CD14-positive monocyte (primary cell): ENCODE measurements around the gene AGAP1. TPM values are rescaled to one million over a fixed set of nuclear protein-coding genes. Genes with fewer than 3 reads are reported as not detected.

Experiments used
- DNase-seq, 3 donors: peaks; one replicate each; pipeline ENCODE4 v3.0.0-alpha.2; 2011 to 2022
- H2AFZ ChIP-seq: 2 replicates; pipeline ENCODE4 v1.6.0; 2012; ENCODE audit warnings: mild to moderate bottlenecking, low read depth, low read length, inconsistent platforms; ENCODE audit not compliant: insufficient read depth, poor library complexity, severe bottlenecking
- H3K27ac ChIP-seq, 2 donors: 1 replicate in 1 of 2; 2 replicates in 1 of 2; pipeline ENCODE4 v1.5.1; 2012 to 2013; ENCODE audit warnings: low read length in 2 of 2, control low read depth in 1 of 2, inconsistent platforms in 1 of 2, low read depth in 1 of 2, mild to moderate bottlenecking in 1 of 2
- H3K27me3 ChIP-seq, 2 donors: one replicate each; pipeline versions ENCODE4 v1.6.0 to v1.6.1; 2011 to 2013; ENCODE audit warnings: low read length in 2 of 2; ENCODE audit not compliant: control insufficient read depth in 2 of 2, insufficient read depth in 2 of 2
- H3K36me3 ChIP-seq, 2 donors: replicated peaks in 1 of 2; 1 replicate in 1 of 2; 2 replicates in 1 of 2; pipeline versions ENCODE4 v1.5.1 to v1.6.1; 2012 to 2013; ENCODE audit warnings: low read length in 2 of 2, control low read depth in 1 of 2, inconsistent platforms in 1 of 2, mild to moderate bottlenecking in 1 of 2; ENCODE audit not compliant: insufficient read depth in 2 of 2, control insufficient read depth in 1 of 2
- H3K4me1 ChIP-seq, 2 donors: 1 replicate in 1 of 2; 2 replicates in 1 of 2; pipeline versions ENCODE4 v1.5.1 to v1.6.1; 2012 to 2013; ENCODE audit warnings: low read length in 2 of 2, control low read depth in 1 of 2, inconsistent platforms in 1 of 2, mild to moderate bottlenecking in 1 of 2, moderate library complexity in 1 of 2; ENCODE audit not compliant: insufficient read depth in 2 of 2, control insufficient read depth in 1 of 2
- H3K4me2 ChIP-seq: replicated peaks from 2 replicates; pipeline ENCODE3; 2012; ENCODE audit warnings: low read length, moderate library complexity, mild to moderate bottlenecking; ENCODE audit not compliant: poor library complexity, severe bottlenecking; ENCODE audit errors: extremely low read depth
- H3K4me3 ChIP-seq, 3 experiments: fragments of 200-600 bp in 1 of 3; sonication (generic) in 1 of 3; replicated peaks in 1 of 3; 1 replicate in 2 of 3; 2 replicates in 1 of 3; pipeline ENCODE4 v1.5.1; 2011 to 2013; ENCODE audit warnings: low read length in 3 of 3, mild to moderate bottlenecking in 3 of 3, control low read depth in 2 of 3, low read depth in 2 of 3, inconsistent platforms in 1 of 3, moderate library complexity in 1 of 3
- H3K79me2 ChIP-seq: 2 replicates; pipeline ENCODE4 v1.6.0; 2012; ENCODE audit warnings: mild to moderate bottlenecking, control low read depth, inconsistent platforms, low read length, moderate library complexity; ENCODE audit not compliant: insufficient read depth
- H3K9ac ChIP-seq: 2 replicates; pipeline ENCODE4 v1.6.0; 2017; ENCODE audit warnings: low read length, mild to moderate bottlenecking; ENCODE audit not compliant: insufficient read depth, poor library complexity, severe bottlenecking
- H3K9me3 ChIP-seq, 2 donors: replicated peaks in 1 of 2; 1 replicate in 1 of 2; 2 replicates in 1 of 2; pipeline versions ENCODE4 v1.5.1 to v1.6.1; 2012 to 2013; ENCODE audit warnings: low read length in 2 of 2, control low read depth in 1 of 2; ENCODE audit not compliant: control insufficient read depth in 1 of 2, insufficient read depth in 1 of 2
- H4K20me1 ChIP-seq: 2 replicates; pipeline ENCODE4 v1.6.0; 2012; ENCODE audit warnings: mild to moderate bottlenecking, low read length, control low read depth, moderate library complexity; ENCODE audit not compliant: insufficient read depth
- H3K27ac Mint-ChIP-seq, 7 donors: one replicate each; pipeline ENCODE4 v1.8.0; 2020; ENCODE audit warnings: mild to moderate bottlenecking in 7 of 7, mixed read lengths in 7 of 7, moderate library complexity in 6 of 7, inconsistent platforms in 2 of 7
- H3K27me3 Mint-ChIP-seq, 3 donors: one replicate each; pipeline ENCODE4 v1.8.0; 2021 to 2022; ENCODE audit warnings: low read depth in 3 of 3, mild to moderate bottlenecking in 3 of 3, mixed read lengths in 3 of 3, moderate library complexity in 3 of 3, inconsistent platforms in 1 of 3
- H3K36me3 Mint-ChIP-seq, 2 donors: one replicate each; pipeline ENCODE4 v1.8.0; 2020; ENCODE audit warnings: mixed read lengths in 2 of 2, inconsistent platforms in 1 of 2, mild to moderate bottlenecking in 1 of 2
- H3K4me1 Mint-ChIP-seq: one replicate; pipeline ENCODE4 v1.8.0; 2020; ENCODE audit warnings: mild to moderate bottlenecking, mixed read lengths
- H3K4me3 Mint-ChIP-seq, 2 donors: one replicate each; pipeline ENCODE4 v1.8.0; 2020; ENCODE audit warnings: mild to moderate bottlenecking in 2 of 2, mixed read lengths in 2 of 2, moderate library complexity in 1 of 2
- H3K9me3 Mint-ChIP-seq, 7 donors: one replicate each; pipeline ENCODE4 v1.8.0; 2020 to 2022; ENCODE audit warnings: mixed read lengths in 7 of 7, mild to moderate bottlenecking in 6 of 7, moderate library complexity in 6 of 7, inconsistent platforms in 2 of 7
- CTCF ChIP-seq: fragments of 200-600 bp; IDR thresholded peaks from one replicate; pipeline ENCODE4 v1.8.0; 2022; ENCODE audit warnings: antibody characterized with exemption, mild to moderate bottlenecking
- WGBS: methylation state at CpG from one replicate; pipeline ENCODE4 v1.1.5; 2013; ENCODE audit warnings: missing lambda C conversion rate; ENCODE audit not compliant: insufficient coverage; 5-methylcytosine and 5-hydroxymethylcytosine counted together
- intact Hi-C, 2 donors: fragments of 100-400 bp; cut with micrococcal nuclease; formaldehyde crosslinking; loops; one replicate each; pipeline versions ENCODE4 v1.15.0 to v1.15.1; 2023
- polyA plus RNA-seq, 3 donors: library from polyadenylated mRNA; depleted of rRNA in 1 of 3; unstranded in 2 of 3; stranded (reverse) in 1 of 3; fragments of 300-500 nt in 2 of 3; fragments of >200 nt in 1 of 3; fragmentation: Illumina TruSeq in 2 of 3; gene quantifications; 1 replicate in 2 of 3; 2 replicates in 1 of 3; pipeline ENCODE4 v1.2.3, GENCODE V29; 2012 to 2021

AGAP1 gene
- polyA plus RNA-seq, 3 donors, result 0.12 TPM; not detected in 2

GRCh38 chr2:235958221-235958930 lies 464.5 kb downstream of the AGAP1 start:
- Histone ChIP-seq H4K20me1 (no peaks in the 10 kb centered on the region), H3K79me2 (no peaks in the 10 kb centered on the region), H3K36me3 (no peaks in the 10 kb centered on the region), H3K4me2 (no peak overlapping the region), H3K9me3 (no peaks in the 10 kb centered on the region), H3K4me1 (no peaks in the 10 kb centered on the region), H3K4me3 (no peak overlapping the region), H3K27ac (no peak overlapping the region), H3K27me3 (no peaks in the 10 kb centered on the region), H2AFZ (no peak overlapping the region), H3K9ac (no peak overlapping the region)
- 91% methylated on average over 21 of the region's 23 CpGs for WGBS
- intact Hi-C loops, result no loop called here
- peaks cover 0 to 7% (median 3%) of the 10 kb centered on the region in 3 donors for H3K27me3 Mint-ChIP-seq
- no peaks in the 10 kb centered on the region for H3K4me1 Mint-ChIP-seq
- H3K9me3 Mint-ChIP-seq, result peaks cover 0 to 8% (median 0%) of the 10 kb centered on the region in 7 donors
- no peak for TF ChIP-seq CTCF
- H3K27ac Mint-ChIP-seq, result no peak overlapping the region
- no peaks in the 10 kb centered on the region for H3K36me3 Mint-ChIP-seq
- DNase-seq, result no peak
- H3K4me3 Mint-ChIP-seq, result no peak overlapping the region

GRCh38 chr2:235958931-235959410 lies 465.1 kb downstream of the AGAP1 start:
- TF ChIP-seq CTCF, result no peak
- WGBS, result 96% methylated on average over 23 of the region's 29 CpGs
- H3K4me1 ChIP-seq, result no peaks in the 10 kb centered on the region
- intact Hi-C loops, result no loop called here
- H3K4me3 ChIP-seq, result no peak overlapping the region
- Mint-ChIP-seq H3K4me1 (no peaks in the 10 kb centered on the region), H3K9me3 (peaks cover 0 to 8% (median 0%) of the 10 kb centered on the region in 7 donors), H3K36me3 (no peaks in the 10 kb centered on the region), H3K4me3 (no peak overlapping the region), H3K27me3 (peaks cover 0 to 7% (median 3%) of the 10 kb centered on the region in 3 donors), H3K27ac (no peak overlapping the region)
- no peaks in the 10 kb centered on the region for H3K9me3 ChIP-seq
- DNase-seq, result no peak
- no peak overlapping the region for H2AFZ ChIP-seq
- no peaks in the 10 kb centered on the region for H3K79me2 ChIP-seq
- no peaks in the 10 kb centered on the region for H4K20me1 ChIP-seq
- no peaks in the 10 kb centered on the region for H3K36me3 ChIP-seq
- no peaks in the 10 kb centered on the region for H3K27me3 ChIP-seq
- no peak overlapping the region for H3K9ac ChIP-seq
- H3K27ac ChIP-seq, result no peak overlapping the region
- no peak overlapping the region for H3K4me2 ChIP-seq
